ENCODE measurements around the gene SOD2. TPM values are rescaled to one million over a fixed set of nuclear protein-coding genes. Genes with fewer than 3 reads are reported as not detected.

Gene SOD2
- total and polyA plus RNA-seq, 9 of the 15 experiments (the other 6 are each of a cell fraction or from before 2014, with no cell fraction given): 39.8 to 140 (median 95.8) TPM

GRCh38 chr6:159693128-159693893, at the start of gene SOD2 (continued):
- no peak for TF ChIP-seq RERE (CRISPR knock-in tag; IDR thresholded peaks at IDR 0.05; ENCODE audit: borderline replicate concordance)
- peak; percentile 68 for TF ChIP-seq SMAD4 (CRISPR knock-in tag; conservative IDR thresholded peaks at IDR 0.05)
- no peak for TF ChIP-seq E2F5 (CRISPR knock-in tag; IDR thresholded peaks at IDR 0.05)
- TF ChIP-seq PHF8 (IDR thresholded peaks at IDR 0.05; ENCODE audit: borderline replicate concordance, low read length): peak; percentile 96
- TF ChIP-seq TSHZ1 (CRISPR knock-in tag; IDR thresholded peaks at IDR 0.05): no peak
- no peak for TF ChIP-seq RUNX1 (IDR thresholded peaks at IDR 0.05; ENCODE audit: low read depth)
- TF ChIP-seq TEAD1 (CRISPR knock-in tag; IDR thresholded peaks at IDR 0.05): 0 out of 4 replicates have a peak, but pooled peaks of 1 of the 2 experiments have one; percentile 73
- 0 out of 2 replicates have a peak, but pooled peaks have one; percentile 47 for TF ChIP-seq EGR1 (conservative IDR thresholded peaks at IDR 0.05)
- TF ChIP-seq ZNF695 (CRISPR knock-in tag; IDR thresholded peaks at IDR 0.05): no peak
- TF ChIP-seq TBP (optimal IDR thresholded peaks at IDR 0.05; ENCODE audit: low read depth, low read length): peak; percentile 96
- TF ChIP-seq CTBP1 (IDR thresholded peaks at IDR 0.05; ENCODE audit: borderline replicate concordance): peak; percentile 48; the same call in 1 of the 2 replicates
- no peak for TF ChIP-seq RBM39 (optimal IDR thresholded peaks at IDR 0.05; ENCODE audit: low read depth, low read length)
- no peak for TF ChIP-seq TAF15 (IDR thresholded peaks at IDR 0.05; ENCODE audit: low read depth, low read length)
- no peak for TF ChIP-seq ZNF184 (CRISPR knock-in tag; IDR thresholded peaks at IDR 0.05)
- TF ChIP-seq HINFP (tag; conservative IDR thresholded peaks at IDR 0.05; ENCODE audit: low read depth): no peak
- no peak for TF ChIP-seq TARDBP (IDR thresholded peaks at IDR 0.05)
